HG03521 (cell line): ENCODE results near the gene TUSC2.

Experiments used
- ATAC-seq: cut with Tn5 transposase; IDR thresholded peaks from one replicate; pipeline ENCODE4 v1.9.1; 2021; ENCODE audit warnings: mild to moderate bottlenecking, moderate library complexity; ENCODE audit not compliant: unreplicated experiment

Gene TUSC2

DNA sequence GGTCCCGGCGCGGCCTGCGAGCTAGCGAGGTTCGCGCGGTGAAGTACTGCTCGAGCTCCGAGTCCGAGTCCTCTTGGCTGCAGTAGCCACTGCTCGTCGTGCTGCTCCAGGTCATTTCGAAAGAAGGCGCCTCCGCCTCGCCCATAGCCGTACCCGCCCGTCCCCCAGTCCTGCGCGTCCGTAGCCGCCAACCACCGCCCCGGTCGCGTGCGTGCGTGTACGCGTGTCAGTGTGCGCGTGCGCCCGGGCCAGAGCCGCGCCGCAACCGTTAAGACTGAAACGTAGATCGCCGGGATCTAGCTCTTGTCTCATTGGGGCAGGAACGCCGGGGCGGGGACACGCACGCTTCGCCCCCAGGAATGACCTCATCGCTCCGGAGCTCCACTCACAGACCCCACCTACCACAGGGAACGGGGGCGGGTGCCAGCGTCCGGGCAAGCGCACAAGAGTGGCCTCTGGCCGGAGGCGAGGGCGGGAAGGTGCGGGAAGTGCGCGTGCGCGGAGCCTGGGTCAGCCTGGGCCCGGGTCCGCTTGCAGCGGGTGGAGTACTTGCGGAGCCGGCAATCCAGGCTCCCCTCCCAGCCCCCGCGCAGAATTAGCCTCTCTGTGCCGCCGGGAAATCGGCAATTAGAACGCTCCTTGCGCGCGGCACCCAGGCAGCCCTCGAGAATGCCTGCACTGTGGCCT, 9.3 kb upstream of the TUSC2 start:
- ATAC-seq: peak; percentile 71

DNA sequence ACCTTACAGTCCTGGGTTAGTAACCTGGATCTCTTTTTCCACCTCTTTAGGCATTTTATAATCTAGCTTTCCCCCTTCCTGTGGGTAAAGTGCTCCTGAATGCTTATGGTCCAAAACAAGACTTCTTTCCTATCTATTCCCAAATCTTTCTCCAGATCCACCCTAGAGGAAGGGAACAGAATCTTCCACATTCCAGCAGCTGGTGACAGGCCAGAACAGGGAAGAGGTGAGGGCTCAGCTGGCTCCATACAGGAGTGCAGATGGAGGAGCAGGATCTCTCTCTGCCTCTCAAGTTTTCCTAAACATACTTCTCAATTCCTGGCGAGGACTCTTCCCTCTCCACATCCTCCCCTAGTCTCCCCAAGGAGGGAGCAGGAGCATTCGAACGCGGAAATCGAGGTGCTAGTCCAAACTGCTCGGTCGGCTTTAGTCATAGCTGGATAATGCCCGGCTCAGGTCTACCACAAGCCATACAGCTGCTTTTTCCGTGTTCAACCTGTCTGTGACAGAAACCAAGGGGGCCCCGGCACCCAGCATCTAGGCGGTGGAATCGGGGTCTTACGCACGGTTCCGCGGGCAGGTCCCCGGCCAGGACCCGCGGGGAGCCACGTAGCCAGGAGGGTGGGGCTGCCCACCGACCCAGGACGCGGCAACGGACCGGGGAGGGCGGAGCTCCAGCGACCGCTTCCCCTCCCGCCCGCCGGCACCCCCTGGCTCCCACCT, 8.6 kb upstream of the TUSC2 start:
- peak; percentile 29 for ATAC-seq

DNA sequence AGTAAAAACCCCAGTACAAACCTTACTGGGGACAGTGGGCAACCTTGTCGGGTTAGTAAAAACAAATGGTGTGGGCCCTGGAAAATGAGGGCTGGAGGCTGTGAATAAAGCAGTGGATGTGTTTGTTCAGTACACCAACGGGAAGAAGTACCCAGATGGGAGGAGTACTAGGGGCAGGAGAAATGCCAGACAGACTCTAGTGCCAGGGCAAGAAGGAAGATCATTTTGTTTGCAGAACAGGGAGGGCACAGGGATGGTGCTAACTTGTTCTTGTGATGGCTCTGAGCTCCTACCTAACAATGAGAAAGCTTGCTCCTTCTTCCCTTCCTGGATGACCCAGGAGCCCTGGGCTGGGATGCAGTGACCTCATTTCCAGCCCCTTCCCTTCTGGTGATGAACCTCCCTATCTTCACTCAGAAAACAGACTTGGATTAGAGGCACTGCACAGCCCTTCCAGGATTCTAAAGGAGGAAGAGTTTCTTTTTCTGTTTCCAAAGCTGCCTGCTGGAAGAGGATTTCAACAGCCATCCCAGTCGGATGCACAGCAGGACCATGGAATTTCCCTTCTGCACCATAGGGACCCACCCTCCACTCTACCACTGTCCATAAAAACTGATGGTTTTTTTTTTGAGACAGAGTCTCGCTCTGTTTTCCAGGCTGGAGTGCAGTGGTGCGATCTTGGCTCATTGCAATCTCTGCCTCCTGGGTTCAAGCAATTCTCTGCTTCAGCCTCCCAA, 6.5 kb upstream of the TUSC2 start:
- no peak for ATAC-seq

DNA sequence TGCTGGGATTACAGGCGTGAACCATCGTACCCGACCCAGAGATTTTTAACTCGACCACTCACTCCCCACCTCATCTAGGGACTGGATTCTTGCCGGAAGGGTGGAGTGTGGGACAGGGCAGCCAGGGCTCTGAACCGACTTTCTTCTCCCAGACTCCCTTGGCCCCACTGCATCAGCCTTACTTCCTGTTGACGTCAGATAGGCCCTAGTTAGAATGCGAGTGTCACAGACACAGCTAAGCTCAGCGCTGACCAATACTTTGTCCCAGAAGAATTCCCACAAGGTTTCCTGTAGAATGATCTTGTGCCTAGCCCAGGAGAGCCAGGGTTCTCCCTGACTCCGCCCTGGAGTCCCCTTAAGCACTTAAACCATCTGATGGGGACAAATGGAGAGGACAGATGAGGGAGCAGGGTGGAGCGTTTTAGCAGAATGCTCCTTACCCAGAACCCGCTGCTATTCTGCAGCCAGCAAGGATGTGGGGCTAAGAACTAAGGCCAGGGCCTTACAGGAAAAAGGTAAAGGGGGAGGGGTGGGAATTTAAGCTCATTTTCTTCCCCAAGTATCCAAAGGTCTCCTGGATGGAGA, 5.8 kb upstream of the TUSC2 start:
- no peak for ATAC-seq

DNA sequence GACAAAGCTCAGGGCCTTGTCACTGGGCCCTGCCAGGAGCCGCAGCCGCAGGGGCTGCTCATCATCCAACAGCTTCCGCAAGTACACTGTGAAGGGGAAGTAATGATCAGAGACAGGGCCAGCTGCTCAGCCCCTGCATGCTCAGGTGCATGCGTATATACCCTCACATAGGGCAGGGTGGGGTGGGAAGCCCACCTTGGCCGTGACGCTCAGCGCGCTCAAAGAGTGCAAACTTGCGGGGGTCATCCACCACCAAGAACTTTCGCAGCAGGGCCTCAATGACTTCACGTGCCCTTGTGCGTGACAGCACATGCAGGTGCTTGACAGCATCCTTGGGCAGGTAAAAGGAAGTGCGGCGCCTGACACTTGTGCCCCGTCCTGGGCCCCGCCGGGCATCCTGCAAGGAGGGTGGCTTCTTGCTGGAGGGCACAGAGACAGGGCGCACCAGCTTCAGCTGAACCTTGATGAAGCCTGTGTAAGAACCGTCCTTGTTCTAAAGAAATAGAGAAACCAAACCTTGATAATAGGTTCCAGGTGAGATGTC, 3.4 kb upstream of the TUSC2 start:
- ATAC-seq: no peak

DNA sequence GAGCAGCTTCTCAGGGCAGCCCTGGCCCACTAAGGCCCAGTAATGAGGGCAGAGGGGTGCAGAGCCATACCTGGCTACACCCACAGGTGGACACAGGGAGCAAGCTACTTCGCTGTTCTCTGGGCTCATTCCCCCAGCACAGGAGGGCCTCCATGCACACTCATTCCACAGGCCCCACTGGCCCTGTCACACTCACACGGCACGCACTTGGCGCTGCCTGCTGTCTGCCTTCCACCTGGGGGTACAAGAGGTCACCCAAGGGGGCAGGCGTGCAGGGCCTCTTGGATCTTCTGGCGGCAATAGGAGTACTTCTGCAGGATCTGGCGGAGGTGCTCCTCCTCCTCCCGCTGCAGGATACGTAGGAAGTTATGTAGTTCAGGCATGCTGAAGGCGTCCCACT, 2.3 kb upstream of the TUSC2 start:
- no peak for ATAC-seq

DNA sequence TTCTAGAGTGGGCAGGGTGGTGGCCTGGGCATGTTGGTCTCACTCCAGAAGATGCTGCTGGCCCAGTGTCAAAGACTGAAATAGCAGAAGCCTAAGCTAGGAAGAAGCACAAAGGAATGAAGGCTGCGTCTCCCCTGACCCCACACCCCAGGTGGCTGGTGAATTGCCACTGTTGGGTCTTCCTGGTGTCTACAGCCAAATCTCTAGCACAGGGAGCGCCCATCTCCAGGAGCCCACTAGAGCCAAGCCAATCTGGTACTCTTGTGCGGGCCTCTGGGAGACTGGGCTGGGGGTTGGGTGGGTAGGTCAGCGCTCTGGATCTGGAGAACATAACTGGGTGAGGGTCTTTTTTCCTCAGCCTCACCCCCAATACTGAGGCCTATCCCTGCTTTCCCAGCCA, 894 bp downstream of the TUSC2 start:
- no peak for ATAC-seq

DNA sequence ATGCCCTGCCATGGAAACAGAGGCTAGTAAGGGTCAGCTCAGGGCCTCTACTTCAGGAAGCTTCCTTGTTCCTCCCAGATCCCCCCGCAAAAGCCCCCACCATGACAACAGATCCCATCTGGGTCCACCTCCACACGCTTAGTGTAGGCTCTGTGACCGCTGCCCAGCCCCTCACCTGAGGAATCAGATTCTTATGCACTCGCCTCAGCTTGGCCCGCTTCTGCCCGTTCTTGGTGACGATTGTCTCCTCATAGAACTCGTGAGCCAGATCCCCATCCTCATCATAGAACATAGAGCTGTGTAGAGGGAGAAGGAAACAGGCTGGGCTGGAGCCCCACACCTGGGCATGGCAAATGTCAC, 1.9 kb downstream of the TUSC2 start:
- ATAC-seq: no peak

DNA sequence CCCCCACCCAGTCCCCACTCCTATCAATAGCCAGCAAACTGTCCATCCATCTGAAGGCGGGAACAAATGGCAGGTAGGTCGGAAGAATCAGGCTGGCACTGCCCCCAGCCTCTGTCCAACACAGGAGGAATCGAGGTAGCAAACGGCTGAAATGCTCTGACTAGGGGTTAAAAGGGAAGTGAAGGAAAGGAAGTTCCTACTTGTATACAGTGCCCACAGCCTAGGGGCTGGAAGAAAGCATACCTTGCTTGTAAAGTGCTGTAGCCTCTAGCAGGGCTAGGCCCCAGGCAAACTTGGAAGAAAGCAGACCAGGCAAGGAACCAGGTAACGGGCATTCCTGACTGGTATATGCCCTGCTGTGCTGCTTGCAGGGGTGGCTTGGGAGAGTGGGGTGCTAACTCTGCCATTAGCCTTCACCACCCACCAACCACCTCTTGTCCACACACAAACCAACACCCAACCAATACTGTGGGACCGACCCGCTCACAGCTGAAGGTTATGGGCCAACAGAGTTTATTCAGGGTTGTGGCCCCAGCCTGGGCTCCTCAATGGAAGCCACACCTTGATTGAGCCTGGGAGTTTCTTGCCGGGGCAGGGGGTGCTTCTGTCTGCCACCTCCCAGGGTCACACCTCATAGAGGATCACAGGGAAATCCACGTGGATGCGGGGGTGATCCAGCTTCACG, 2.4 kb downstream of the TUSC2 start:
- ATAC-seq: no peak

DNA sequence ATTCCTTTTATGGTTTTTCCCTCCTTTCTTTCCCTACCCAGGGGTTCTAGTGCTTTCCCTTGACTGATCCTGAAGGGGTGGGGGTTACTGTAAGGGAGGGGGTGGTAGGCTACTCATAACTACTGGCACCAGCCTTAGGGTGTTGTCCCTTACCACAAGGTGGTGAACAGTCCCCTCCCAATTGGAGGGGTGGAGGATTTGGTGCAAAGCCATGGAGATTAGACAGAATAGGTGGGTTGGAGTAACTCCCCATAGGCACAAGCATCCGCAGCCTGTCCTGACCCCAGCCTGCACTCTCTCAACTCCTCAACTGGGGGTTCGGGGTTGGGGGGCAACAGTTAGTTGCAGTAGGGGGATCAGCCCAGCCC, 2.9 kb downstream of the TUSC2 start:
- no peak for ATAC-seq

DNA sequence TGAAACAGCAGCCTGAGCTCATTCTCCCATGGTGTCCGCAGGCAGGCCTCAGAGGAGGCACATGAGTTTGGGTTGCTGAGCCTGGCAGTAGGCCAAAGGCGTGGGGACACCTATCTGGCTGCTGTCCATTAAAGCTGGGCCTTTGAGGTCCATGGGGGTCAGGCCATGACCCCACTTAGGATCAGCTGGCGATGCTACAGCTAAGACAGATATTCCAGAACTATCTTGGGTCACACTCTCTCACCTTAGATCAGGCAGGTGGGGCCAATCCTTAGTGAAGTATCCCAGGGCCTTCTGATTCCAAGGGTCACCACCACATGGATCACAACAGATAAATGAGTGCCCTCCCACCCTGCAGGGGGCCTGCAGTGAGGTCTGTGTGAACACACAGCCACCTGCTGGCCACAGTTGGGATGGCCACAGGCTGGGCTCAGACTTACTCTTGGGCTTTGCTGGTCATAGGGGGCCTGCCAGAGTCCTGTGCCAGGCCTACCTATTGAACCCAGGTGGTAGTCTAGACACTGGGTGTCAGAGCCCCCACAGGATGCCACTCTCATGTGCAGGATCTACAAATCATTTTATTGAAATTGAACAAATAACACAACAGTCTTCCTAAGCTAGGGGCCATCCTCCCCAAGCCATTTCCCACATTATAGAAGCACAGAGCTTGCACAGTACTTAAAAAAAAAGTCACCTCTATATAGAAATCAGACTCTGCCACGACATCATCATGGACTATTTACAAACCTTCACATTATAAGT, 3.5 kb downstream of the TUSC2 start:
- no peak for ATAC-seq

DNA sequence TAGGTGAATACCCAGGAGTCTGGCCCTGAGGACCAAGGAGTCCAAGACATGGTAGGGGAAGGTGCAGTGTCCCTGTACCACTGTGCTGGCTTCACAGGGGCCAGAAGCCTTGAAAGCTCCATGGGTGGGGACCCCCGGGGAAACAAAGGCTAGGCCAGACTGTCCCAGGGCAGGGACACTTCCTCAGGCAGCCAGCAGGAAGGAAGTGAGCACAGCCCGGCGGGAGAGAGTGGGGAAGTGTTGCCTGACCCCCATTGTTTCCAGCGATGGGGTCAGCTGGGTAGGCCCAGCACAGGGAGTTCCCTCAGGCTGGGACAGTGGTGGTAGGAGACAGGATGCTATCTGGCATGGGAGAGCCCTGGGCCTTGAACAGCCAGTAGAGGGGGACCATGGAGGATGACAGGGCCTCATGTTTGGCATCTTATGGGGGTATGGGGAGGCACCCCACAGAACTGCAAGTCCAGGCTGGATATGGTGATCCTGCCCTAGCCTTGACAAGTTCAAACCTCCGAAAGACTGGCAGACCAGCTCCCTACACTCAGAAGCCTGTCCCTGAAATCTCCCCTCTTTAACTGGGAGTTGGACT, 4.3 kb downstream of the TUSC2 start:
- no peak for ATAC-seq

DNA sequence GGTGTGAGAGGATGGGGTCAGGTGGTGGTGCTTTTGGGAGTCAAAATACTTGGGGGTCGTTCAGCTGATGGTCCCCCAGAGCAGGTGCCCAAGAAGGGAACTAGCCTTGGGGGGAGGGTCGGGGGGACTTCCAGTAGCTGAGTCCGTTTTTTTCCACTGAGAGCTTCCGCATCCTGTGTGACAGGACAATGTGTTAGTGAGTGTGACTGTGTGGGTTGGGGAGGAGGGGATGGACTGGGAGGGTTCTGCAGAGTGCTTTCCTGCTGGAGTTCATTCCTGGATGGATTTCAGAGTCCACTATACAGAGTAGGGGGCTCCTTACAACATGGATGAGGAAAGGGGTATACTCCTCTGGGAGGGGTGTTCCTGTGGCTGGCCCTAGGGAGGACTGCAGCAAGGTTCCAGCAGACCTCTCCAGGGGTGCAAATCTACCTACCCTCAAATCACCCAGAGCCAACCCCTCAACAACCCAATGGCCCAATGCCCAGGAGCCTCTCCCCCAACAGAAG, 4.9 kb downstream of the TUSC2 start:
- no peak for ATAC-seq

DNA sequence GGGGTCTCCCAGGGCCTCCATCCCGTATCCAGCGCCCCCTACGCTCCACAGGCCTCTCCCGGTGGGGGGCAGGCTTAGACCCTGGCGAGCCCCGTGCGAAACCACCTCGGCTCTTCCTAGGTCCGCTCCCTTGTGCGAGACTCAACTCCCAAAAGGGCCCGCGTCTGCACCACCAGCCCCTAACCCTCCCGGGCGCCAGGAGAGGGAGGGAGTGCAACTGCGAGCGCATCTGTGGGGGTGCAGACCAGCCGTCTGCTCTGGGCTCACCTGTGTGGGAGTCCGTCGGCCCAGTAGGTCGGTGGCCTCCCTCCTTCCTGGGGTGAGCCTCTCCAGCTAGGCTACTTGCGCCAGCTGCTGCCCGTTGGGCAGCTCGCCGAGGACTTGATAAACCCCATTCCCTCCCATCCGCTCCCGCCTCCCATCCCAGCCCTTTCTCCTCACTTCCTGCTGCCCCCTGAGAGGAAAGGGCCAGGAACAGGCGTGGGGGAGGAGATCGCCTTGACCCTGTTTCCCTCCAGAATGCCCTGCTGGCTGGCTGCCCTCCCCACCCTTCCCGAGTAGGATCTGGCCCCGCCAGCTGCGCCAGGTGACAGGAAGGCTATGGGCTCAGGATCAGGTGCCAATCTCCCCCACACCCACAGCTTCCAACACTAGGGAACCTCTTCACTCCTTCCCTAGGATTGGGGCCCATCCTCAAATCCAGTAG, 5.5 kb downstream of the TUSC2 start, which contains the start of gene HYAL2:
HYAL2 (minus strand) TSS at position 360 of the 706 bp plus-strand sequence. CDS start 2,256 bp downstream, outside the sequence.
- ATAC-seq: no peak

DNA sequence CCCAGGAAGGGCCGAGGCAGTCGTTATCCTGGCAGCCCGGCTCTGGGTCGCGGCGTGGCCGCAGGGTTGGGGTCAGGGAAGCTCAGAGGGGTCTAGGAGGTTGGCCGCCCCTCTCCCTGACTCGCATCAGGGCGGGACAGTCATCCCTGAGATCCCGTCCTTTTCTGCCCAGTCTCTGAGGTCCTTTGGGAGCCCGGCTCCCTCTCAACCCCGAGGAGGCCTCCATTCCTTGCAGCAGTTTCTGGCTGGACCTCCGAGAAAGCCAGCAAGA, 6.0 kb downstream of the TUSC2 start:
- no peak for ATAC-seq

DNA sequence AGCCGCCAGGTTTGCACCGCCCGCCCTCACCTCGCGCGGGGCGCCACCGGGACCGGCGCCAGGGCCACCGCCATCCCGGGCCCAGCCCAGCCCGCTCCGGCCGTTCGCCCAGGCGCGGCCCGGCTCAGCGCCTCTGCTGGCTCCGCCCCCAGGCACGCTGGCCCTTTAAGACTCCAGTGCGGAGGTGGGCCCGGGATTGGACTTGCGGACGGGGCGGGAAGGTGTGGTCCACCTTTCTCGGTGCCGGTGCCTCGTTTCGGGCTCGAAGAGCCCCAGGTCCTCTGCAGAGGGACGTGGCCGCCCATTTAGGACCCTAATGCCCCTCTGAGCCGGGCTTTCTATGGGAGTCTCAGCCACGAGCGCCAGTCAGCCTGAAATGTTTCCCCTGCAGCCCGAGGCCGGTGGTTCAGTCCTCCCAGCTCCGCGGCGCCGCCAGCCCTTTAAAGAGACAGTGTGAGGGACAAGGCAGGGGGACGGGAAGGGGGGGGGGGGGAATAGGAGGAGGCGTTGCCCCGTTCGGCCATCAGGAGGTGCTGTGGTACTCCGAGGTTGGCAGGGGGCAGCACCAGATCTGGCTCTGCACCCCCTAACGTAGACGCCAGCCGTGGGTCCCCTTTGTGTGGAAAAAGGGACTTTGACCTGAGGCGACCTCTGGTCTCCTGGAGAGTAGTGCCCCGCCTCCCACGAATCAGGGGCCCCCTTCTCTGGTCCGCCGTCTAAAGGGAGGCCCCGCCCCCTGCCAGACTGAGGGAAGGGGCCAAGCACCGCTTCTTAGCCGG, 6.5 kb downstream of the TUSC2 start:
- peak; percentile 75 for ATAC-seq

DNA sequence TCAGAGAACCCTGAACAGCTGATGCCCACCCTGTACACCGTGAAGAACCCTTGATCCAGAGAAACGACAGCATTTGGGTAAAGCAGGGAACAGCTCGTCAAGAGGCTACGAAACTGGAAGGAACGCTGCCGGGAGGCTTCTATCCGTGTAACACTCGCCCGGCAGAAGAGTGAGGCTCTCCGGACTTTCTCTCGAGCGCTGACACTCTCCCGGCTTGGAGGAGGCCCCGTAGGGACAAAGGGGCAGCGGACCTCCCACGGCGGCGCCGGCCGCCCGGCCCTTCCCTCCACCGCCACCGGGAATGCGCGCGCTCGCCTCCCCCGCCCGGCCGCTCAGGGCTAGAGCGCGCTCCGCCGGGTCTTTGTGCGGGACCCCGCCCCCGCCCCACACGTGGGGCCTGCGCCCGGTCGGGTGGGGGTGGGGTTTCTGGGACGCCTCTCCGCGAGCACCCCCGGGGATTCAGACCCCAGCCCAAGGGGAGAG, 7.1 kb downstream of the TUSC2 start:
- ATAC-seq: peak; percentile 41
